Breast epithelium (tissue), 3 donors: ENCODE results near the gene NAP1L4.

Experiments
- POLR2A ChIP-seq: fragments of 450-650 bp; IDR thresholded peaks from one replicate; pipeline ENCODE4 v1.6.1; 2016; ENCODE audit warnings: antibody characterized with exemption, mild to moderate bottlenecking, moderate library complexity
- POLR2AphosphoS5 ChIP-seq, 3 donors: sonication (generic); formaldehyde crosslinking; IDR thresholded peaks; one replicate each; pipeline ENCODE4 v1.6.1; 2017; ENCODE audit warnings: antibody characterized with exemption in 3 of 3
- TF ChIP-seq, protein P1 (sequence below), 3 donors: fragments of 450-650 bp; IDR thresholded peaks; one replicate each; pipeline ENCODE4 v1.5.1; 2016 to 2017; ENCODE audit warnings: antibody characterized with exemption in 3 of 3, mild to moderate bottlenecking in 3 of 3, moderate library complexity in 3 of 3

DNA sequence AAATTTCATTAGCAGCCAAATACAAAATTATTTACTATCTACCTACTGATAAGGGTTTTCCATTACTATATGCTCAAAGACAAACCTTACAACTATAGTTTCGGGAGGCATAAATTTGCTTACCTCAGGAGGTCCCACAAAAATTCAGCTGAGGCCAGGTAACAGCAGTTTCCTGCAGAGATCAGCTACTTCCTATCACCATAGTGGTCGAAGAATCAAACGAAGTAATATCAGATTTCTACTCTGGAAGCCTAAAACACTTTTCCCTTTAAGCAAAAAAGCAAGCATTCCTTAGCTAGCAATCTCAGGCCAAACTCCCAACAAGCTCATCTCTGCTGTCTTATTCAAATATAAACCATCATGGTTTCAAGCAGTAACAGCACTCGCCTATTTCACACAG is 3.1 kb downstream of the NAP1L4 start:
- TF ChIP-seq POLR2A (no peak), POLR2AphosphoS5 (IDR thresholded peaks at IDR 0.05) (no peak)
- TF ChIP-seq, protein P1, sequence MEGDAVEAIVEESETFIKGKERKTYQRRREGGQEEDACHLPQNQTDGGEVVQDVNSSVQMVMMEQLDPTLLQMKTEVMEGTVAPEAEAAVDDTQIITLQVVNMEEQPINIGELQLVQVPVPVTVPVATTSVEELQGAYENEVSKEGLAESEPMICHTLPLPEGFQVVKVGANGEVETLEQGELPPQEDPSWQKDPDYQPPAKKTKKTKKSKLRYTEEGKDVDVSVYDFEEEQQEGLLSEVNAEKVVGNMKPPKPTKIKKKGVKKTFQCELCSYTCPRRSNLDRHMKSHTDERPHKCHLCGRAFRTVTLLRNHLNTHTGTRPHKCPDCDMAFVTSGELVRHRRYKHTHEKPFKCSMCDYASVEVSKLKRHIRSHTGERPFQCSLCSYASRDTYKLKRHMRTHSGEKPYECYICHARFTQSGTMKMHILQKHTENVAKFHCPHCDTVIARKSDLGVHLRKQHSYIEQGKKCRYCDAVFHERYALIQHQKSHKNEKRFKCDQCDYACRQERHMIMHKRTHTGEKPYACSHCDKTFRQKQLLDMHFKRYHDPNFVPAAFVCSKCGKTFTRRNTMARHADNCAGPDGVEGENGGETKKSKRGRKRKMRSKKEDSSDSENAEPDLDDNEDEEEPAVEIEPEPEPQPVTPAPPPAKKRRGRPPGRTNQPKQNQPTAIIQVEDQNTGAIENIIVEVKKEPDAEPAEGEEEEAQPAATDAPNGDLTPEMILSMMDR (IDR thresholded peaks at IDR 0.05) = no peak
